K562 (cell line): ENCODE data around the gene VPS11. TPM values are rescaled to one million over a fixed set of nuclear protein-coding genes. Genes with fewer than 3 reads are reported as not detected.

Experiments used
- BMI1 ChIP-seq: fragments of 150-350 bp; IDR thresholded peaks from 2 replicates; pipeline ENCODE4 v1.6.1; 2014; ENCODE audit warnings: low read length
- CEBPB ChIP-seq: fragments of 450-650 bp; IDR thresholded peaks from 2 replicates; pipeline ENCODE4 v1.6.1; 2016; ENCODE audit warnings: missing genetic modification characterization, missing compliant biosample characterization
- CHAMP1 ChIP-seq: fragments of 450-650 bp; IDR thresholded peaks from 2 replicates; pipeline ENCODE4 v1.6.1; 2016; ENCODE audit warnings: mild to moderate bottlenecking
- CXXC5 ChIP-seq: fragments of 250-450 bp; sonication (Bioruptor Pico); IDR thresholded peaks from 2 replicates; pipeline ENCODE4 v1.8.0; 2022; ENCODE audit warnings: inconsistent platforms, mild to moderate bottlenecking, moderate library complexity
- E2F6 ChIP-seq, 2 experiments: IDR thresholded peaks; 2 replicates each; pipeline ENCODE4 v1.6.1; 2011; ENCODE audit warnings: borderline replicate concordance in 1 of 2, control low read depth in 1 of 2, low read depth in 1 of 2, low read length in 1 of 2, mild to moderate bottlenecking in 1 of 2, mixed read lengths in 1 of 2, moderate library complexity in 1 of 2; ENCODE audit not compliant: insufficient read depth in 1 of 2, insufficient read length in 1 of 2, poor library complexity in 1 of 2, severe bottlenecking in 1 of 2; ENCODE audit errors: extremely low read depth in 1 of 2
- GTF2E2 ChIP-seq: fragments of 200-800 bp; sonication (Bioruptor generic); IDR thresholded peaks from 2 replicates; pipeline ENCODE4 v1.6.1; 2016; ENCODE audit warnings: missing genetic modification characterization, missing compliant biosample characterization
- HMGN3 ChIP-seq: IDR thresholded peaks from 2 replicates; pipeline ENCODE4 v1.6.1; 2011; ENCODE audit warnings: borderline replicate concordance, low read depth, mild to moderate bottlenecking, mixed read lengths, low read length; ENCODE audit not compliant: insufficient read length; ENCODE audit errors: extremely low read depth
- ID3 ChIP-seq, 2 experiments: fragments of 250-450 bp in 1 of 2; fragments of 450-650 bp in 1 of 2; sonication (Bioruptor Pico) in 1 of 2; IDR thresholded peaks; 2 replicates each; pipeline versions ENCODE4 v1.6.1 to v1.8.0; 2016 to 2021; ENCODE audit warnings: mild to moderate bottlenecking in 2 of 2, moderate library complexity in 2 of 2, missing compliant biosample characterization in 1 of 2, missing genetic modification characterization in 1 of 2
- KAT2B ChIP-seq: IDR thresholded peaks from one replicate; pipeline ENCODE4 v1.6.1; 2012; ENCODE audit warnings: low read depth, mild to moderate bottlenecking, control low read depth, inconsistent platforms, low read length, moderate library complexity
- PRDM10 ChIP-seq: fragments of 450-650 bp; IDR thresholded peaks from 2 replicates; pipeline ENCODE4 v1.6.1; 2018; ENCODE audit not compliant: partially characterized antibody
- RB1 ChIP-seq: fragments of 450-650 bp; IDR thresholded peaks from 2 replicates; pipeline ENCODE4 v1.6.1; 2017; ENCODE audit warnings: low read depth, mild to moderate bottlenecking
- RBFOX2 ChIP-seq: fragments of 200-400 bp; formaldehyde crosslinking; IDR thresholded peaks from 2 replicates; pipeline ENCODE4 v1.6.1; 2017; ENCODE audit warnings: low read depth, mild to moderate bottlenecking, low read length, moderate library complexity
- SMARCA5 ChIP-seq: fragments of 450-650 bp; IDR thresholded peaks from 2 replicates; pipeline ENCODE4 v1.6.1; 2016
- SRSF9 ChIP-seq: fragments of 200-400 bp; formaldehyde crosslinking; IDR thresholded peaks from 2 replicates; pipeline ENCODE4 v1.6.1; 2017; ENCODE audit warnings: low read depth, low read length, borderline replicate concordance
- ZNF280A ChIP-seq: fragments of 450-650 bp; IDR thresholded peaks from 2 replicates; pipeline ENCODE4 v1.6.1; 2018; ENCODE audit warnings: mild to moderate bottlenecking, low read depth; ENCODE audit not compliant: partially characterized antibody
- ZNF324 ChIP-seq: fragments of 250-450 bp; sonication (Bioruptor Pico); IDR thresholded peaks from 2 replicates; pipeline ENCODE4 v1.4.0; 2020; ENCODE audit warnings: mild to moderate bottlenecking
- polyA plus RNA-seq, 8 experiments: library from polyadenylated mRNA; depleted of rRNA in 4 of 8; stranded (reverse) in 5 of 8; unstranded in 3 of 8; fragments of >200 nt; fragmentation: Nextera tagmentation in 2 of 8; fragmentation: Illumina TruSeq in 1 of 8; extraction: Ambion mirVana in 2 of 8; extraction: Trizol in 1 of 8; gene quantifications; 2 replicates each; pipeline versions ENCODE4 v1.2.1 to v1.2.3, GENCODE V29; 2011 to 2014; ENCODE audit warnings: inconsistent platforms in 1 of 8, missing spikeins in 1 of 8
- total RNA-seq, 7 experiments: library from RNA; depleted of rRNA in 6 of 7; stranded (reverse); fragments of >200 nt in 6 of 7; fragmentation: Illumina TruSeq in 2 of 7; extraction: Trizol in 2 of 7; gene quantifications; 2 replicates each; pipeline versions ENCODE4 v1.2.1 to v1.2.3, GENCODE V29; 2011 to 2021; ENCODE audit warnings: low replicate concordance in 1 of 7

The VPS11 gene
- total and polyA plus RNA-seq, 9 of the 15 experiments (the other 6 are each of a cell fraction or from before 2014, with no cell fraction given) = 14.1 to 35.5 (median 27.5) TPM

- TF ChIP-seq PRDM10 = peak; percentile 80
- TF ChIP-seq RBFOX2 = peak; percentile 93
- no peak for TF ChIP-seq ID3 (CRISPR knock-in tag; IDR thresholded peaks at IDR 0.05)
- TF ChIP-seq ID3 (tag; IDR thresholded peaks at IDR 0.05) = peak; percentile 74; the same call in 1 of the 2 replicates
- TF ChIP-seq GTF2E2 (tag) = 0 out of 2 replicates have a peak, but pooled peaks have one; percentile 23
- TF ChIP-seq CHAMP1 = no peak
- no peak for TF ChIP-seq BMI1
- TF ChIP-seq ZNF280A = no peak
- TF ChIP-seq E2F6 (IDR thresholded peaks at IDR 0.05; ENCODE audit: borderline replicate concordance in 1 of 2, extremely low read depth in 1 of 2, insufficient read depth in 1 of 2, insufficient read length in 1 of 2, low read depth in 1 of 2, low read length in 1 of 2, poor library complexity in 1 of 2, severe bottlenecking in 1 of 2) = peak; percentile 89 to 94
- TF ChIP-seq CEBPB (tag) = peak; percentile 98
- TF ChIP-seq SRSF9 = no peak
- no peak for TF ChIP-seq SMARCA5
- TF ChIP-seq KAT2B = no peak
- peak; percentile 79 for TF ChIP-seq CXXC5 (CRISPR knock-in tag)
- 0 out of 2 replicates have a peak, but pooled peaks have one; percentile 8 for TF ChIP-seq ZNF324
- peak; percentile 74 for TF ChIP-seq HMGN3
- peak; percentile 89 for TF ChIP-seq RB1
Measured at GRCh38 chr11:119084663-119085436, 17.2 kb downstream of the VPS11 start, which contains the start of gene HMBS (continued).
